Adipocyte (in vitro differentiated cells): ENCODE results near the gene CPXM2.

Experiments used
- DNase-seq: peaks from one replicate; pipeline ENCODE4 v3.0.0-alpha.2; 2015; ENCODE audit warnings: low read depth
- H3K27me3 ChIP-seq: replicated peaks from 2 replicates; pipeline ENCODE4 v1.7.0; 2013; ENCODE audit warnings: mild to moderate bottlenecking, low read length, moderate library complexity; ENCODE audit not compliant: control insufficient read depth, insufficient read depth
- H3K36me3 ChIP-seq: 2 replicates; pipeline ENCODE4 v1.7.0; 2013; ENCODE audit warnings: low read length, mild to moderate bottlenecking, moderate library complexity; ENCODE audit not compliant: control insufficient read depth, insufficient read depth, severe bottlenecking
- H3K4me1 ChIP-seq: 2 replicates; pipeline ENCODE4 v1.7.0; 2013; ENCODE audit warnings: mild to moderate bottlenecking, low read length, moderate library complexity; ENCODE audit not compliant: control insufficient read depth, insufficient read depth
- H3K4me3 ChIP-seq: 2 replicates; pipeline ENCODE4 v1.7.0; 2013; ENCODE audit warnings: mild to moderate bottlenecking, low read length, moderate library complexity
- H3K9ac ChIP-seq: 2 replicates; pipeline ENCODE4 v1.7.0; 2013; ENCODE audit warnings: mild to moderate bottlenecking, low read length, moderate library complexity
- H3K9me3 ChIP-seq: 2 replicates; pipeline ENCODE4 v1.7.0; 2013; ENCODE audit warnings: mild to moderate bottlenecking, low read length, moderate library complexity; ENCODE audit not compliant: control insufficient read depth

CPXM2 gene

GRCh38 chr10:123703195-123703790 lies 188.3 kb downstream of the CPXM2 start:
- Histone ChIP-seq H3K4me1 (peaks cover 4% of the 10 kb centered on the region), H3K4me3 (no peak overlapping the region), H3K27me3 (peaks cover 28% of the 10 kb centered on the region), H3K9me3 (no peaks in the 10 kb centered on the region), H3K9ac (no peak overlapping the region), H3K36me3 (no peaks in the 10 kb centered on the region)
- DNase-seq: no peak
